ENCODE data around the gene NUP37. TPM values are rescaled to one million over a fixed set of nuclear protein-coding genes. Genes with fewer than 3 reads are reported as not detected.
"Not testable (repeated sequence)": the region's sequence is repeated elsewhere in the genome, so short reads cannot be mapped to it uniquely, and the experiment has no call there.

The NUP37 gene
- 11.8 TPM for total RNA-seq (ENCODE audit: insufficient read depth, low replicate concordance)

DNA sequence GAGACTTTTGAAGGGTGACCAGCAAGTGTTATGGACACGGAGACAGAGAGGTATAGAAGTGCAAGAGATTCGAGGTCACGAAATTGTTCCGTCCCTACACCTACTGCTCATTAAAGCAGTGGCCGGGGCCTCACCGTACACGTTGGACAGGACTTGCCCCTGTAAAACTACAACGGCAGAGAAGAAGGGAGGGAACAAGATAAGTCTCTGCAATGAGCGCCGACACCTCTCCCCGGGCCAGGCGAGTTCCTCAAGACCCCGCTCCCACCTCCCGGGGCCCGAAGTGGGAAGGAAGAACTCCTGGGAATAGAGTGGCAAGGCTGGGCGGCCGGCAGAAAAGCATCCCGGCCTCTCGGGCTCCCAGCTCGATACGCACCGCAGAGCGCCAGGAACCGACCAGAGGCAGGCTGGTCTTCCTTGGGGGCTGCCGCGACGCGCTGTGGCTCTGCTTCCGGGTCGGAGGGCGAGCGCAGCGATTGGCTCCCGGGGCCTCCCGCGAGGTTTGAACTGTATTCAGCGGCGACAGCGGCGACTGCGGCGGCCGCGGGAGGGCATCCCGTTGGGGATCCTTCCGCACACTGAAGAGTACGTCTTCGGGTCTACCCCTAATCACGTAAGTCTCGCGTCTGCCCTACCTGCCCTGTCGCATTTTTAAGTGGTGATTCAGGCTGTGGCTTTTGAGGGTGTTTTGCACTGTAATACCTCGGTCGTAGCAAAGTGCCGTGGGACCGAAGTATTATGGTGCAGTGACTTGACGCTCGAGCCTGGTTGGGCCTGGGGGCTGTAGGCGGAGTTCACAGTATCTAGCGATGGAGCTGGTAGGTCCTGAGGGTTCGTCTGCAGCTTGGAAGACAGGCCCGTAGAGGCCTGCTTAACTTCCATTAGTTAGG, at the start of gene NUP37, which contains the start of gene PARPBP:
Gene NUP37 (minus strand): TSS at position 441 of the 890 bp plus-strand sequence. CDS start 1,596 bp downstream, outside the sequence.
Gene PARPBP (plus strand): TSS at position 510 of the 890 bp plus-strand sequence. CDS start 3,706 bp downstream, outside the sequence.
- peak; percentile 92 for DNase-seq (ENCODE audit: low spot score)

DNA sequence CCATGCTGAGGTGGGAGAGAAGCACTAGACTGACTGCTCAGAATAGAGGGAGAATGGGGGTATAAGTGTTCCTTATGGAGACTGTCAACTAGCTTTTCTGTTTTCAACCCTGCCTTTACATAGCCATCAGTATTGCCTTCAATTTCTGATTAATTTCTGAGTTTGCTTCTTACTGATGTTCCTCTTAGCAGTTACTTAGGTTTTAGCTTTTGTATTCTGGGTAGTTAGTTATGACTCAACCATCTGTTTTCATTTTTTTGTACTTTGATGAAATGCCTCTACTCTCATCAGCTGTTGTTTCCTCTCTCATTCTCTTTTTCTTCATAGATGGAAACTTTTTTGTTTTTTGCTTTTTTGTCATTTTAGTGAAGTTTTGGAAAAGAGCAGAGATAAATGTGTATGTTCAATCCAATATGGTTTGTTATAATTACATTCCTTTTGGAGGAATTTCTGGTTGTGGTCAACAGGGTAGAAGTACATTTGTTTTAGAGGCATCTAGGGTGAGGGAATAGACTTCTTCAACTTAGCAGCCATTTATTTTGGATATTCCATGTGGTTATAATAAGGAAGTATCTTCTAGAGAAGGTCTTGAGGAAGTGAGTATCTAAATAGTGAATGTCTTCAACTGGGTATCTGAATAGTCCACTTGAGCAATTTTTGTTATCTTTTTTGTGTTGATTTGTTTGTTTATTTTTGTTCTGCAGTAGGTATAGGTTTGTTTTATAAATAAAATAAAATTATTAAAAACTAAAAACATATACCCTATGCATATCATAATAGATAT, 48.1 kb upstream of the NUP37 start:
- DNase-seq (ENCODE audit: low spot score), result no peak

DNA sequence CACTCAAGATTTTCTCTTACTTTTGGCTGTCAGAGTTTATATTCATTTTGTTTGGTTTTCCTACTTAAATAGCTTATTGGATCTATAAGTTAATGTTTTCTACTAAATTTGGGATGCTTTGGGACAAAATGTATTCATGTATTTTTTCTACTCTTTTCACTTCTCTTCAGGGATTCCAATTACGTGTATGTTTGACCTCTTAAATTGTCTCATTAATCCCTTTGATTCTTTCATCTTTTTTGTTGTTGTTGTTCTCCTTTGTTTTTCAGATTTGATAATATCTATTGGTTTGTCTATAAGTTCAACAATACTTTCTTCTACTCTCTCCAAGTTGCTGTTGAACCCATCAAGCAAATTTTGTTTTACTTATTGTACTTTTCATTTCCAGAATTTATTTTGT, 43.5 kb upstream of the NUP37 start:
- DNase-seq (ENCODE audit: low spot score), result no peak

DNA sequence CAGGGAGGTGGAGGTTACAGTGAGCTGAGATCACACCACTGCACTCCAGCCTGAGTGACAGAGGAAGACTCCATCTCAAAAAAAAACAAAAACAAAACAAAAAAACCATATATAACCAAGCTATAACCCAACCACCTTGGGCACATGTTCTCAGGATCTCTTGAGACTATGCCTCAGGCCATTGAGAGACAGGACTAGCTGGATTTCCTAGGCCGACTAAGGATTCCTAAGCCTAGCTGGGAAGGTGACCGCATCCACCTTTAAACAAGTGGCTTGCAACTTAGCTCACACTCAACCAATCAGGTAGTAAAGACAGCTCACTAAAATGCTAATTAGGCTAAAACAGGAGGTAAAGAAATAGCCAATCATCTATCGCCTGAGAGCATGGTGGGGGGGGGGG, 35.3 kb upstream of the NUP37 start:
- DNase-seq (ENCODE audit: low spot score), result not testable (repeated sequence)

- DNase-seq (ENCODE audit: low spot score), result not testable (repeated sequence)
Observed at GRCh38 chr12:102147062-102147587, 27.2 kb upstream of the NUP37 start.

DNA sequence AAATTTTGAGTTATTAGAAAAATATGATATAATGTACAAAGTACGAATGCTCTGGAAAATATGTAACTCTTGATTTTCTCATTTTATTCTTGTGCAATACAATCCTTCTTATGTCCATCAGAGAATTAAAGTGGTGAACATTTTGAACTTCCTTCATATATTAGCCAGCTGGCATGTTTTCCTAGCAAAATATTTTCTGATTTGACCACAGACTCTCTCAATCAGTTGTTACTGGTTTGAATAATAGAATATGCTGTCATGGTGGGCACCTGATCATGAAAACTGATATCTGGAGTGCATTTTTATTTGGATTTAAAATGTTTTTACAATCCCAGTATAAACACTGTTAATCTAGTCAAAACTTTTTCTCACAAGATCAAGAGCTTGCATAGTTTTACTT, 24.3 kb upstream of the NUP37 start:
- no peak for DNase-seq (ENCODE audit: low spot score)

DNA sequence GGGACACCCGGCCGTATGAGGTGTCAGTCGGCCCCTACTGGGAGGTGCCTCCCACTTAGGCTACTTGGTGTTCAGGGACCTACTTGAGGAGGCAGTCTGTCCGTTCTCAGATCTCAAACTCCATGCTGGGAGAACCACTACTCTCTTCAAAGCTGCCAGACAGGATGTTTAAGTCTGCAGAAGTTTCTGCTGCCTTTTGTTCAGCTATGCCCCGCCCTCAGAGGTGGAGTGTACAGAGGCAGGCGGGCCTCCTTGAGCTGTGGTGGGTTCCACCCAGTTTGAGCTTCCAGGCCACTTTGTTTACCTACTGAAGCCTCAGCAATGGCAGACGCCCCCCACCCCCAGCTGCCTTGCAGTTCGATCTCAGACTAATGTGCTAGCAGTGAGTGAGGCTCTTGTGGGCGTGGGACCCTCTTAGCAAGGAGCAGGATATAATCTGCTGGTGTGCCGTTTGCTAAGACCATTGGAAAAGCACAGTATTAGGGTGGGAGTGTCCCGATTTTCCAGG, 23.0 kb upstream of the NUP37 start:
- not testable (repeated sequence) for DNase-seq (ENCODE audit: low spot score)

GRCh38 chr12:102137619-102138018, 17.7 kb upstream of the NUP37 start:
- not testable (repeated sequence) for DNase-seq (ENCODE audit: low spot score)

- DNase-seq (ENCODE audit: low spot score), result not testable (repeated sequence)
Observed at GRCh38 chr12:102131442-102131841, 11.5 kb upstream of the NUP37 start.

- DNase-seq (ENCODE audit: low spot score), result not testable (repeated sequence)
Observed at GRCh38 chr12:102130720-102131119, 10.8 kb upstream of the NUP37 start.

- DNase-seq (ENCODE audit: low spot score), result not testable (repeated sequence)
Observed at GRCh38 chr12:102121328-102121727, 1.4 kb upstream of the NUP37 start.

DNA sequence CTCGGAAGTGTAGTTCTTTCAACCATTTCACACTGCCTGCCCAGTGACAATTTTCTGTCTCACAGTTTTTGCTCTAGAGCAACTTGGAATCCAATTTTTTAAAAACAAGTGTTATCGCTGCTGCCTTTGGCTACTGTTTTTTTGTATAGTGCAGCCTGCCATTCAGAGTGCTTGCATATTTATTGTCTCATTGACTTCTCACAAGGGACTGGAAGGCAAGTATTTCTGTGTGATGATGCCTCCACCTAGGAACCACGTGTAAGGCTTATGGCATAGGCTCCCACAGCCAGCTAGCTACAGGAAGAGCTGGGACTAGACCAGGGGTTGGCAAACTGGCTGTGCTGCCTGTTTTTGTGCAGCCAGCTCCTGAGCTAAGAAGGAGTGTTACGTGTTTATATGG, 972 bp upstream of the NUP37 start:
- DNase-seq (ENCODE audit: low spot score), result no peak

- DNase-seq (ENCODE audit: low spot score), result no peak
Observed at GRCh38 chr12:102120564-102120873, 605 bp upstream of the NUP37 start.

GRCh38 chr12:102118874-102119273, 1.0 kb downstream of the NUP37 start:
- DNase-seq (ENCODE audit: low spot score), result no peak

GRCh38 chr12:102116392-102116791, 3.5 kb downstream of the NUP37 start:
- DNase-seq (ENCODE audit: low spot score), result no peak

- DNase-seq (ENCODE audit: low spot score), result no peak
Observed at GRCh38 chr12:102114212-102114611, 5.7 kb downstream of the NUP37 start.

GRCh38 chr12:102110782-102111181, 9.1 kb downstream of the NUP37 start:
- DNase-seq (ENCODE audit: low spot score), result no peak

DNA sequence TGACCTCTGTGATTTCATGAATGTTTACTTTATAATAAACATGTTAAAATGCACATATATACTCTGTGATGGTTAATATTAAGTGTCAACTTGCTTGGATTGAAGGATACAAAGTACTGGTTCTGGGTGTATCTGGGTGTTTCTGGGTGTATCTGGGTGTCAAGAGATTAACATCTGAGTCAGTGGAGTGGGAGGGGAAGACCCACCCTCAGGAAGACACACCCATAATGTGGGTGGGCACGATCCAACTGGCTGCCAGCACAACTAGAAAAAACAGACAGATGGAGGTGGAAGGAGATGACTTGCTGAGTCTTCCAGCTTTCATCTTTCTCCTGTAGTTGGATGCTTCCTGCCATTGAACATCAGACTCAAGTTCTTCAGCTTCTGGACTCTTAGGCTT, 11.9 kb downstream of the NUP37 start:
- no peak for DNase-seq (ENCODE audit: low spot score)

DNA sequence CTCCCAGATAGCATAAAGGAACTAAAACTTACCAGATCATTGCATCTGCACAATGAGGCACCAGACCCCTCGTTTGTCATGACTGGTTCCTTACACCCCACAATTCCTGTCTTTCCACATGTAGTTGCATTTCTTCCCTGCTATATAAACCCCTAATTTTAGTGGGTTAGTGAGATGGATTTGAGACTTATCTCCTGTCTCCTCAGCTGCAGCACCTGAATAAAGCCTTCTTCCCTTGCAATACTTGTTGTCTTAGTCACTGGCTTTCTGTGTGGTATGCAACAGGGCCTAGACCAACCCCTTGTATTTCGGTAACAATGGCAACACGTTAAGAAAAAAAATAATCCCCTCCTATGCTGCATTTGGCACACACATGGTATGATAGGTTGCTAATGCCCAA, 13.0 kb downstream of the NUP37 start:
- no peak for DNase-seq (ENCODE audit: low spot score)

- DNase-seq (ENCODE audit: low spot score), result no peak
Observed at GRCh38 chr12:102096855-102097254, 23.1 kb downstream of the NUP37 start.

GRCh38 chr12:102095677-102096263, 24.1 kb downstream of the NUP37 start:
- DNase-seq (ENCODE audit: low spot score), result peak; percentile 54

DNA sequence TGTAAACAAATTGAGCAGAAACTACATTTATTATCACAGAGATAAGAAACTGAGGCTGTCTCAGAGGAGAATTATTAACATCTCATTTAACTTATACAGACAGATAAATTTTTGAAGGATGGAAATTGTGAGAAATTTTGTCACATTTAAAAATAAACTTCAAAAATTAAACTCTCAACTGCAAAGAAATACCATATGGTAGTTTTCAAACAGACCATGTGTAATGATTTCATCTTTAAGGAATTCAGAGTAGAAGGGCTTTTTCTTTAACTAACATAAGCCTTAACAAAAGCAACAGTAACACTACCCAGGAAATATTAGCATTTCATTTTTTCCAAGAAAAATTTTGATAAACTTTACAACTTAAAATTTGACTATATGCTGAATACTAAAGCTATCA, 26.6 kb downstream of the NUP37 start:
- DNase-seq (ENCODE audit: low spot score), result peak; percentile 39
